ENCODE data around the gene ADARB1. TPM values are rescaled to one million over a fixed set of nuclear protein-coding genes. Genes with fewer than 3 reads are reported as not detected.

ADARB1 gene
- total RNA-seq, 1 experiment from 2014 or later: 14.6 TPM

DNA sequence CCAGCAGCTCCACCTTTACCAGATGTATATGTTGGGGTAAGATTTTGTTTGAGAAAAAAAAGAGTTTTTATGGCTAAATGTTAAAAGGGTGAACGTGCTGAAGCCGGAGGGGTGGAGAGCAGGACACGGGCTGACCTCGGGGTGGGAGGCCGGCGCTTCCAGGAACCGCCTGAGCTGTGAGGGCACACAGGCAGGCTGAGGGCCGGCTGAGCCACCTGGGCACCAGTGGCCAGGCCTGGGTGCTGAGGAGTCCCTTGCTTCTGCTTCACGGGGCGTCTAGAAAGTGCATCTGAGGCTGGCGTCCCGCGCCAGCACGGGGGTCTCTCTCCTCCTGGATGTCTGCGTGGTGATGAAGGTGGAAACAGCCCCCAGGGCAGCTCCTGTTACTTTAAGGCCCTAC is 33.6 kb upstream of the ADARB1 start (continued):
- no peak for TF ChIP-seq SMAD4 (CRISPR knock-in tag; IDR thresholded peaks at IDR 0.05)
- TF ChIP-seq, protein P1, sequence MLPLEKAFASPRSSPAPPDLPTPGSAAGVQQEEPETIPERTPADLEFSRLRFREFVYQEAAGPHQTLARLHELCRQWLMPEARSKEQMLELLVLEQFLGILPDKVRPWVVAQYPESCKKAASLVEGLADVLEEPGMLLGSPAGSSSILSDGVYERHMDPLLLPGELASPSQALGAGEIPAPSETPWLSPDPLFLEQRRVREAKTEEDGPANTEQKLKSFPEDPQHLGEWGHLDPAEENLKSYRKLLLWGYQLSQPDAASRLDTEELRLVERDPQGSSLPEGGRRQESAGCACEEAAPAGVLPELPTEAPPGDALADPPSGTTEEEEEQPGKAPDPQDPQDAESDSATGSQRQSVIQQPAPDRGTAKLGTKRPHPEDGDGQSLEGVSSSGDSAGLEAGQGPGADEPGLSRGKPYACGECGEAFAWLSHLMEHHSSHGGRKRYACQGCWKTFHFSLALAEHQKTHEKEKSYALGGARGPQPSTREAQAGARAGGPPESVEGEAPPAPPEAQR (CRISPR knock-in tag; IDR thresholded peaks at IDR 0.05): no peak
- no peak for TF ChIP-seq SOX15 (CRISPR knock-in tag; IDR thresholded peaks at IDR 0.05)
- TF ChIP-seq, protein P2, sequence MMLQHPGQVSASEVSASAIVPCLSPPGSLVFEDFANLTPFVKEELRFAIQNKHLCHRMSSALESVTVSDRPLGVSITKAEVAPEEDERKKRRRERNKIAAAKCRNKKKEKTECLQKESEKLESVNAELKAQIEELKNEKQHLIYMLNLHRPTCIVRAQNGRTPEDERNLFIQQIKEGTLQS (CRISPR knock-in tag; conservative IDR thresholded peaks at IDR 0.05): no peak
- TF ChIP-seq, protein P3, sequence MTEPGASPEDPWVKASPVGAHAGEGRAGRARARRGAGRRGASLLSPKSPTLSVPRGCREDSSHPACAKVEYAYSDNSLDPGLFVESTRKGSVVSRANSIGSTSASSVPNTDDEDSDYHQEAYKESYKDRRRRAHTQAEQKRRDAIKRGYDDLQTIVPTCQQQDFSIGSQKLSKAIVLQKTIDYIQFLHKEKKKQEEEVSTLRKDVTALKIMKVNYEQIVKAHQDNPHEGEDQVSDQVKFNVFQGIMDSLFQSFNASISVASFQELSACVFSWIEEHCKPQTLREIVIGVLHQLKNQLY (CRISPR knock-in tag; IDR thresholded peaks at IDR 0.05): no peak
- TF ChIP-seq, protein P4, sequence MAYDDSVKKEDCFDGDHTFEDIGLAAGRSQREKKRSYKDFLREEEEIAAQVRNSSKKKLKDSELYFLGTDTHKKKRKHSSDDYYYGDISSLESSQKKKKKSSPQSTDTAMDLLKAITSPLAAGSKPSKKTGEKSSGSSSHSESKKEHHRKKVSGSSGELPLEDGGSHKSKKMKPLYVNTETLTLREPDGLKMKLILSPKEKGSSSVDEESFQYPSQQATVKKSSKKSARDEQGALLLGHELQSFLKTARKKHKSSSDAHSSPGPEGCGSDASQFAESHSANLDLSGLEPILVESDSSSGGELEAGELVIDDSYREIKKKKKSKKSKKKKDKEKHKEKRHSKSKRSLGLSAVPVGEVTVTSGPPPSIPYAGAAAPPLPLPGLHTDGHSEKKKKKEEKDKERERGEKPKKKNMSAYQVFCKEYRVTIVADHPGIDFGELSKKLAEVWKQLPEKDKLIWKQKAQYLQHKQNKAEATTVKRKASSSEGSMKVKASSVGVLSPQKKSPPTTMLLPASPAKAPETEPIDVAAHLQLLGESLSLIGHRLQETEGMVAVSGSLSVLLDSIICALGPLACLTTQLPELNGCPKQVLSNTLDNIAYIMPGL (CRISPR knock-in tag; IDR thresholded peaks at IDR 0.05): no peak
- no peak for TF ChIP-seq NR2C2 (CRISPR knock-in tag; IDR thresholded peaks at IDR 0.05)

DNA sequence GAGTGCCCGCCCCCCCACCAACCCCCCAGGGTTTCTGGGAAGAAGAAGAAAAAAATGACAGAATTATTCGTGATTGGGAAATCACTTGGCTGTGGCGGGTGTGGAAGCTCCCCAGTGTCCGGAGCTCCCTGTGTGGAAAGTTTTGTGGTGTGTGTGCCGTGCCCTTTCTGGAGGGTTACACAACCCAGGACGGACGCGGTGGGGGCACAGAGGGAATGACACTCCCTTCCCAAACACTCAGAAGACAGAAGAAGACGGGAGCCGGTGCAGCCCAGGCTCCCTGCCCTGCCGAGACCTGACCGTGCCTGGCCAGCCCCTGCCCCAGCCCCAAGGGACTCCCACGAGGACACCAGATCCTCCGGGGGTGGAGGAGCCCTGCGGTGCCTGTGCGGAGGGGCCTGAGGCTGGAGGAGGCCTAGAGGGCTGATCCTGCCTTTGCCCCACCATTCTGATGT is 33.0 kb upstream of the ADARB1 start:
- Mint-ChIP-seq H3K27me3 (ENCODE audit: low read depth) (peaks cover 10% of the 10 kb centered on the region), H3K4me1 (no peaks in the 10 kb centered on the region), H3K4me3 (no peak overlapping the region), H3K9me3 (peaks cover 30% of the 10 kb centered on the region), H3K36me3 (peaks cover 6% of the 10 kb centered on the region; the same call in 1 of the 2 replicates), H3K27ac (no peak overlapping the region)
- POLR2A ChIA-PET: no interaction called here
- ATAC-seq (no peak), DNase-seq (ENCODE audit: low spot score) (no peak)
- TF ChIP-seq NFATC4 (CRISPR knock-in tag; IDR thresholded peaks at IDR 0.05): no peak
- no peak for TF ChIP-seq TCF7 (CRISPR knock-in tag; IDR thresholded peaks at IDR 0.05; ENCODE audit: low read depth)
- TF ChIP-seq, protein P5, sequence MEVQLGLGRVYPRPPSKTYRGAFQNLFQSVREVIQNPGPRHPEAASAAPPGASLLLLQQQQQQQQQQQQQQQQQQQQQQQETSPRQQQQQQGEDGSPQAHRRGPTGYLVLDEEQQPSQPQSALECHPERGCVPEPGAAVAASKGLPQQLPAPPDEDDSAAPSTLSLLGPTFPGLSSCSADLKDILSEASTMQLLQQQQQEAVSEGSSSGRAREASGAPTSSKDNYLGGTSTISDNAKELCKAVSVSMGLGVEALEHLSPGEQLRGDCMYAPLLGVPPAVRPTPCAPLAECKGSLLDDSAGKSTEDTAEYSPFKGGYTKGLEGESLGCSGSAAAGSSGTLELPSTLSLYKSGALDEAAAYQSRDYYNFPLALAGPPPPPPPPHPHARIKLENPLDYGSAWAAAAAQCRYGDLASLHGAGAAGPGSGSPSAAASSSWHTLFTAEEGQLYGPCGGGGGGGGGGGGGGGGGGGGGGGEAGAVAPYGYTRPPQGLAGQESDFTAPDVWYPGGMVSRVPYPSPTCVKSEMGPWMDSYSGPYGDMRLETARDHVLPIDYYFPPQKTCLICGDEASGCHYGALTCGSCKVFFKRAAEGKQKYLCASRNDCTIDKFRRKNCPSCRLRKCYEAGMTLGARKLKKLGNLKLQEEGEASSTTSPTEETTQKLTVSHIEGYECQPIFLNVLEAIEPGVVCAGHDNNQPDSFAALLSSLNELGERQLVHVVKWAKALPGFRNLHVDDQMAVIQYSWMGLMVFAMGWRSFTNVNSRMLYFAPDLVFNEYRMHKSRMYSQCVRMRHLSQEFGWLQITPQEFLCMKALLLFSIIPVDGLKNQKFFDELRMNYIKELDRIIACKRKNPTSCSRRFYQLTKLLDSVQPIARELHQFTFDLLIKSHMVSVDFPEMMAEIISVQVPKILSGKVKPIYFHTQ (CRISPR knock-in tag; IDR thresholded peaks at IDR 0.05): no peak
- no peak for TF ChIP-seq ZNF121 (CRISPR knock-in tag; IDR thresholded peaks at IDR 0.05)
- TF ChIP-seq, protein P3 (CRISPR knock-in tag; IDR thresholded peaks at IDR 0.05): no peak
- no peak for TF ChIP-seq ZNF423 (CRISPR knock-in tag; IDR thresholded peaks at IDR 0.05)
- no peak for TF ChIP-seq SMAD4 (CRISPR knock-in tag; IDR thresholded peaks at IDR 0.05)
- no peak for TF ChIP-seq JUN (CRISPR knock-in tag; IDR thresholded peaks at IDR 0.05)
- TF ChIP-seq, protein P6, sequence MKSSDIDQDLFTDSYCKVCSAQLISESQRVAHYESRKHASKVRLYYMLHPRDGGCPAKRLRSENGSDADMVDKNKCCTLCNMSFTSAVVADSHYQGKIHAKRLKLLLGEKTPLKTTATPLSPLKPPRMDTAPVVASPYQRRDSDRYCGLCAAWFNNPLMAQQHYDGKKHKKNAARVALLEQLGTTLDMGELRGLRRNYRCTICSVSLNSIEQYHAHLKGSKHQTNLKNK (CRISPR knock-in tag; IDR thresholded peaks at IDR 0.05): no peak
- TF ChIP-seq, protein P7, sequence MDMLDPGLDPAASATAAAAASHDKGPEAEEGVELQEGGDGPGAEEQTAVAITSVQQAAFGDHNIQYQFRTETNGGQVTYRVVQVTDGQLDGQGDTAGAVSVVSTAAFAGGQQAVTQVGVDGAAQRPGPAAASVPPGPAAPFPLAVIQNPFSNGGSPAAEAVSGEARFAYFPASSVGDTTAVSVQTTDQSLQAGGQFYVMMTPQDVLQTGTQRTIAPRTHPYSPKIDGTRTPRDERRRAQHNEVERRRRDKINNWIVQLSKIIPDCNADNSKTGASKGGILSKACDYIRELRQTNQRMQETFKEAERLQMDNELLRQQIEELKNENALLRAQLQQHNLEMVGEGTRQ (CRISPR knock-in tag; IDR thresholded peaks at IDR 0.05): no peak
- TF ChIP-seq IRF2 (CRISPR knock-in tag; IDR thresholded peaks at IDR 0.05; ENCODE audit: borderline replicate concordance, low read depth): no peak
- TF ChIP-seq, protein P8, sequence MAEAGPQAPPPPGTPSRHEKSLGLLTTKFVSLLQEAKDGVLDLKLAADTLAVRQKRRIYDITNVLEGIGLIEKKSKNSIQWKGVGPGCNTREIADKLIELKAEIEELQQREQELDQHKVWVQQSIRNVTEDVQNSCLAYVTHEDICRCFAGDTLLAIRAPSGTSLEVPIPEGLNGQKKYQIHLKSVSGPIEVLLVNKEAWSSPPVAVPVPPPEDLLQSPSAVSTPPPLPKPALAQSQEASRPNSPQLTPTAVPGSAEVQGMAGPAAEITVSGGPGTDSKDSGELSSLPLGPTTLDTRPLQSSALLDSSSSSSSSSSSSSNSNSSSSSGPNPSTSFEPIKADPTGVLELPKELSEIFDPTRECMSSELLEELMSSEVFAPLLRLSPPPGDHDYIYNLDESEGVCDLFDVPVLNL (CRISPR knock-in tag; IDR thresholded peaks at IDR 0.05; ENCODE audit: borderline replicate concordance, low read depth): no peak
- no peak for TF ChIP-seq NR3C1 (CRISPR knock-in tag; conservative IDR thresholded peaks at IDR 0.05; ENCODE audit: low read depth)
- CTCF ChIA-PET: no interaction called here

All from WTC11 (cell line).